DLD1 (cell line): ENCODE results near the gene RCOR1.
"Not testable (repeated sequence)": the region's sequence is repeated elsewhere in the genome, so short reads cannot be mapped to it uniquely, and the experiment has no call there.

Experiments used
- in situ Hi-C: cut with HindIII; loops from 2 replicates; pipeline ENCODE4 v1.10.0; 2017; ENCODE audit warnings: low sequenced_read_pairs

Gene RCOR1

GRCh38 chr14:102591944-102592762 is at the start of gene RCOR1:
RCOR1 (plus strand) TSS chr14:102592649; CDS start chr14:102592887, 238 bp downstream.
- in situ Hi-C loops = no loop called here

GRCh38 chr14:102544046-102544746 is 48.3 kb upstream of the RCOR1 start:
- in situ Hi-C loops = no loop called here

GRCh38 chr14:102544747-102545460 is 47.5 kb upstream of the RCOR1 start:
- in situ Hi-C loops = no loop called here

- in situ Hi-C loops = no loop called here
Observed at GRCh38 chr14:102545461-102546265, 46.8 kb upstream of the RCOR1 start.

GRCh38 chr14:102548616-102549240 is 43.7 kb upstream of the RCOR1 start:
- in situ Hi-C loops = no loop called here

- in situ Hi-C loops = not testable (repeated sequence)
Observed at GRCh38 chr14:102550927-102551401, 41.5 kb upstream of the RCOR1 start.

- in situ Hi-C loops = no loop called here
Observed at GRCh38 chr14:102551995-102552705, 40.3 kb upstream of the RCOR1 start.

GRCh38 chr14:102554821-102555819 is 37.3 kb upstream of the RCOR1 start:
- in situ Hi-C loops = no loop called here

- in situ Hi-C loops = no loop called here
Observed at GRCh38 chr14:102556098-102556677, 36.3 kb upstream of the RCOR1 start.

- in situ Hi-C loops = no loop called here
Observed at GRCh38 chr14:102557434-102558226, 34.8 kb upstream of the RCOR1 start.

- in situ Hi-C loops = no loop called here
Observed at GRCh38 chr14:102558556-102558955, 33.9 kb upstream of the RCOR1 start.

- in situ Hi-C loops = no loop called here
Observed at GRCh38 chr14:102560458-102561261, 31.8 kb upstream of the RCOR1 start.

GRCh38 chr14:102565331-102565887 is 27.0 kb upstream of the RCOR1 start:
- in situ Hi-C loops = no loop called here

- in situ Hi-C loops = no loop called here
Observed at GRCh38 chr14:102565959-102566358, 26.5 kb upstream of the RCOR1 start.

- in situ Hi-C loops = no loop called here
Observed at GRCh38 chr14:102568115-102568614, 24.3 kb upstream of the RCOR1 start.
